Thyroid gland (tissue), 4 donors: ENCODE measurements around the gene SOCS7.

Experiments
- POLR2A ChIP-seq, 2 donors: fragments of 450-650 bp; IDR thresholded peaks; one replicate each; pipeline ENCODE4 v1.6.1; 2017; ENCODE audit warnings: antibody characterized with exemption in 2 of 2, mild to moderate bottlenecking in 2 of 2, moderate library complexity in 1 of 2
- TF ChIP-seq, protein P1 (sequence below), 6 experiments: fragments of 200-600 bp in 3 of 6; fragments of 450-650 bp in 3 of 6; sonication (generic) in 3 of 6; IDR thresholded peaks; one replicate each; pipeline ENCODE4 v1.5.1; 2016 to 2019; ENCODE audit warnings: antibody characterized with exemption in 6 of 6, mild to moderate bottlenecking in 2 of 6, inconsistent platforms in 1 of 6, moderate library complexity in 1 of 6

DNA sequence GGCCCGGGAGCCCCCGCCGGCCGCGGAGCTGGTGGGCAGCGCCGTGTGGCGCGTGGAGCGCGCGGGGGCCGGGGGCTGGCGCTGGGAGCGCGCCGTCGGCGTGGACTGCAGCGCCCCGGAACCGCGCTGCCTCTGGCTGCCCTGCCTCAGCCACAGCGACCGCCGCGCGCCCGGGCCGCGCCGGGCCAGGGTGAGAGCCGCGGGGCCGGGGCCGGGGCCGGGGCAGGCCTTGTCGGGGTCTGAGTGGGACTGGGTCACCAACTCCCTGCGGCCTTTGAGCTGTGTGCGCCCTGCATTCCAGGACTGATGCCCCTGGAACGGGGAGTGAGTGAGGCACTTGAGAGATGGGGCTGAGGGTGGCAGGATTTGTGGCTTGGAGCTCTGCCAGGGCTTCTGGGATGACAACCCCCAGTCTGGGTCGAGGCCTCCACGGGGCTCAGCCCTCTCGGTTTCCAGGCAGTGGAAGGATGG, 102.3 kb downstream of the SOCS7 start:
- TF ChIP-seq, protein P1, sequence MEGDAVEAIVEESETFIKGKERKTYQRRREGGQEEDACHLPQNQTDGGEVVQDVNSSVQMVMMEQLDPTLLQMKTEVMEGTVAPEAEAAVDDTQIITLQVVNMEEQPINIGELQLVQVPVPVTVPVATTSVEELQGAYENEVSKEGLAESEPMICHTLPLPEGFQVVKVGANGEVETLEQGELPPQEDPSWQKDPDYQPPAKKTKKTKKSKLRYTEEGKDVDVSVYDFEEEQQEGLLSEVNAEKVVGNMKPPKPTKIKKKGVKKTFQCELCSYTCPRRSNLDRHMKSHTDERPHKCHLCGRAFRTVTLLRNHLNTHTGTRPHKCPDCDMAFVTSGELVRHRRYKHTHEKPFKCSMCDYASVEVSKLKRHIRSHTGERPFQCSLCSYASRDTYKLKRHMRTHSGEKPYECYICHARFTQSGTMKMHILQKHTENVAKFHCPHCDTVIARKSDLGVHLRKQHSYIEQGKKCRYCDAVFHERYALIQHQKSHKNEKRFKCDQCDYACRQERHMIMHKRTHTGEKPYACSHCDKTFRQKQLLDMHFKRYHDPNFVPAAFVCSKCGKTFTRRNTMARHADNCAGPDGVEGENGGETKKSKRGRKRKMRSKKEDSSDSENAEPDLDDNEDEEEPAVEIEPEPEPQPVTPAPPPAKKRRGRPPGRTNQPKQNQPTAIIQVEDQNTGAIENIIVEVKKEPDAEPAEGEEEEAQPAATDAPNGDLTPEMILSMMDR (IDR thresholded peaks at IDR 0.05): no peak
- TF ChIP-seq POLR2A (IDR thresholded peaks at IDR 0.05): no peak
